ENCODE results near the gene GABRA5.

Gene GABRA5

GRCh38 chr15:26841514-26841913 lies 25.3 kb upstream of the GABRA5 start:
- Histone ChIP-seq H3K27ac (ENCODE audit: low read length) (no peak overlapping the region), H3K9me3 (ENCODE audit: insufficient read depth, low read length) (0 out of 2 replicates have a peak, but pooled peaks cover 1% of the 10 kb centered on the region), H3K27me3 (ENCODE audit: low read depth, low read length) (no peaks in the 10 kb centered on the region), H2AFZ (ENCODE audit: low read depth, low read length) (no peak overlapping the region), H3K79me2 (ENCODE audit: low read length) (no peaks in the 10 kb centered on the region), H3K36me3 (replicated peaks; ENCODE audit: low read depth, low read length) (no peaks in the 10 kb centered on the region), H4K20me1 (ENCODE audit: insufficient read depth, low read length) (no peaks in the 10 kb centered on the region), H3K4me2 (ENCODE audit: low read length) (no peak overlapping the region), H3K4me3 (ENCODE audit: low read length) (no peak overlapping the region), H3K9ac (ENCODE audit: low read length) (no peak overlapping the region), H3K4me1 (ENCODE audit: low read length) (no peaks in the 10 kb centered on the region)
- TF ChIP-seq CTCF (IDR thresholded peaks at IDR 0.05; ENCODE audit: low read depth, low read length) (no peak), EZH2phosphoT487 (IDR thresholded peaks at IDR 0.05; ENCODE audit: low read depth) (no peak)

DNA sequence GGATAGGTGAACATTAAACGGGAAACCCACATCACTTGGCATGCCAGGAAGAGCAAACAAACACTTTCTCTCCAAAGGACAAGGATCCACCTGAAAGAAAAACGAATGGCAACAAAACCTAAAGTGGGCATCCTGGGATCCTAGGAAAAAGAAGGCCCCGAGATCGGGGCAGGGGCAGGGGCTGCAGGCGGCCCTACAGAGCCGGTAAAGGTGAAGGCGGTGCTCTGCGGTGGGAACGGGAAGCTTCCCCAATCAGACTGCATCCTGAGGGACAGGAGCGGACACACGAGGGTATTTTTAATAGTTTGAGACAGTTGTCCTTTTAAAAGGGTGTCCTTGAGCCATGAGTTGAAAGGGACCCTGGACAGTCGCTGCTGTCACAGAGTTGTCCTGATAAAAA lies 24.9 kb upstream of the GABRA5 start:
- Histone ChIP-seq H3K4me3 (ENCODE audit: low read length) (no peak overlapping the region), H3K36me3 (replicated peaks; ENCODE audit: low read depth, low read length) (no peaks in the 10 kb centered on the region), H2AFZ (ENCODE audit: low read depth, low read length) (no peak overlapping the region), H3K4me1 (ENCODE audit: low read length) (no peaks in the 10 kb centered on the region), H3K4me2 (ENCODE audit: low read length) (no peak overlapping the region), H4K20me1 (ENCODE audit: insufficient read depth, low read length) (no peaks in the 10 kb centered on the region), H3K9me3 (ENCODE audit: insufficient read depth, low read length) (no peaks in the 10 kb centered on the region), H3K79me2 (ENCODE audit: low read length) (no peaks in the 10 kb centered on the region), H3K27ac (ENCODE audit: low read length) (no peak overlapping the region), H3K9ac (ENCODE audit: low read length) (no peak overlapping the region), H3K27me3 (ENCODE audit: low read depth, low read length) (no peaks in the 10 kb centered on the region)
- no peak for TF ChIP-seq CTCF (IDR thresholded peaks at IDR 0.05; ENCODE audit: low read depth, low read length)
- TF ChIP-seq EZH2phosphoT487 (IDR thresholded peaks at IDR 0.05; ENCODE audit: low read depth) = no peak

DNA sequence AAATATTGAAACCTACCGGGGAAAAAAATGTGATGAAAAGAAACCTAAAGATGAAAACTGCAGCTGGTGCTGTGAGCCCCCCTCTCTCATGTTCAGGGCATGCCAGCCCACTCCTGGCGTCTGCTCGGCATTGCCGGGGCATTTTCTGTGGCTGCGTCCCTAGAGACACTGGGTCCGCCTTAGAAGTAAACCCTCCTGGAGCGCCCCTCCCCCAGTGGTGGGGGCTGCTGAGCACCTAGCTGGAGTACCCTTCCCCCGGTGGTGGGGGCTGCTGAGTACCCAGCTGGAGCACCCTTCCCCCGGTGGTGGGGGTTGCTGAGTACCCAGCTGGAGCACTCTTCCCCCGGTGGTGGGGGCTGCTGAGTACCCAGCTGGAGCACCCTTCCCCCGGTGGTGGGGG lies 24.5 kb upstream of the GABRA5 start:
- no peaks in the 10 kb centered on the region for H3K4me1 ChIP-seq (ENCODE audit: low read length)
- no peak overlapping the region for H2AFZ ChIP-seq (ENCODE audit: low read depth, low read length)
- no peaks in the 10 kb centered on the region for H3K9me3 ChIP-seq (ENCODE audit: insufficient read depth, low read length)
- H3K27me3 ChIP-seq (ENCODE audit: low read depth, low read length) = no peaks in the 10 kb centered on the region
- no peak overlapping the region for H3K27ac ChIP-seq (ENCODE audit: low read length)
- H3K4me3 ChIP-seq (ENCODE audit: low read length) = no peak overlapping the region
- no peaks in the 10 kb centered on the region for H3K36me3 ChIP-seq (replicated peaks; ENCODE audit: low read depth, low read length)
- H3K9ac ChIP-seq (ENCODE audit: low read length) = no peak overlapping the region
- no peaks in the 10 kb centered on the region for H3K79me2 ChIP-seq (ENCODE audit: low read length)
- no peaks in the 10 kb centered on the region for H4K20me1 ChIP-seq (ENCODE audit: insufficient read depth, low read length)
- no peak overlapping the region for H3K4me2 ChIP-seq (ENCODE audit: low read length)
- no peak for TF ChIP-seq EZH2phosphoT487 (IDR thresholded peaks at IDR 0.05; ENCODE audit: low read depth)
- TF ChIP-seq CTCF (IDR thresholded peaks at IDR 0.05; ENCODE audit: low read depth, low read length) = no peak

DNA sequence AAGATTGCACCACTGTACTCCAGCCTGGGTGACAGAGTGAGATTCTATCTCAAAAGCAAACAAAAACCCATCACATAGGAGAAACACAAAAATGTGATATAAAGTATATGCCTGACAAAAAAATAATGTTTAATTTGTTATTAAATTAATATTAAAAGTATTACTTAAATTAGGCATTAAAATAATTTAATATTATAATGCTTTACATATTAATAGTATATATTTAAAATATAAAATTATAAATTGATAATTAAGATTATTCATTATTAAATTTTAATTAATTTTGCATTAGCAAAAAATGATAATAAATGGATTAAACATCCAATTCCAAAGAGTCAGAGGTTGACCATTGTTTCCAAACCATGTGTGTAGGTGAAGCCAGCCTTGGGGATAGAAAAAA lies 22.0 kb upstream of the GABRA5 start:
- Histone ChIP-seq H3K27ac (ENCODE audit: low read length) (no peak overlapping the region), H3K36me3 (replicated peaks; ENCODE audit: low read depth, low read length) (no peaks in the 10 kb centered on the region), H3K4me2 (ENCODE audit: low read length) (no peak overlapping the region), H3K9ac (ENCODE audit: low read length) (no peak overlapping the region), H3K4me3 (ENCODE audit: low read length) (no peak overlapping the region), H3K9me3 (ENCODE audit: insufficient read depth, low read length) (no peaks in the 10 kb centered on the region), H3K79me2 (ENCODE audit: low read length) (no peaks in the 10 kb centered on the region), H3K27me3 (ENCODE audit: low read depth, low read length) (no peaks in the 10 kb centered on the region), H3K4me1 (ENCODE audit: low read length) (no peaks in the 10 kb centered on the region), H4K20me1 (ENCODE audit: insufficient read depth, low read length) (no peaks in the 10 kb centered on the region), H2AFZ (ENCODE audit: low read depth, low read length) (no peak overlapping the region)
- no peak for TF ChIP-seq EZH2phosphoT487 (IDR thresholded peaks at IDR 0.05; ENCODE audit: low read depth)
- TF ChIP-seq CTCF (IDR thresholded peaks at IDR 0.05; ENCODE audit: low read depth, low read length) = no peak

Data from OCI-LY3 (cell line).